HG03039 (cell line): ENCODE results near the gene C21orf91.
A peak's percentile ranks its signal among the peaks of the same experiment; 100 is the strongest.

Source experiments
- ATAC-seq: cut with Tn5 transposase; IDR thresholded peaks from one replicate; pipeline ENCODE4 v1.9.1; 2021; ENCODE audit warnings: mild to moderate bottlenecking, moderate library complexity; ENCODE audit not compliant: unreplicated experiment

The C21orf91 gene

DNA sequence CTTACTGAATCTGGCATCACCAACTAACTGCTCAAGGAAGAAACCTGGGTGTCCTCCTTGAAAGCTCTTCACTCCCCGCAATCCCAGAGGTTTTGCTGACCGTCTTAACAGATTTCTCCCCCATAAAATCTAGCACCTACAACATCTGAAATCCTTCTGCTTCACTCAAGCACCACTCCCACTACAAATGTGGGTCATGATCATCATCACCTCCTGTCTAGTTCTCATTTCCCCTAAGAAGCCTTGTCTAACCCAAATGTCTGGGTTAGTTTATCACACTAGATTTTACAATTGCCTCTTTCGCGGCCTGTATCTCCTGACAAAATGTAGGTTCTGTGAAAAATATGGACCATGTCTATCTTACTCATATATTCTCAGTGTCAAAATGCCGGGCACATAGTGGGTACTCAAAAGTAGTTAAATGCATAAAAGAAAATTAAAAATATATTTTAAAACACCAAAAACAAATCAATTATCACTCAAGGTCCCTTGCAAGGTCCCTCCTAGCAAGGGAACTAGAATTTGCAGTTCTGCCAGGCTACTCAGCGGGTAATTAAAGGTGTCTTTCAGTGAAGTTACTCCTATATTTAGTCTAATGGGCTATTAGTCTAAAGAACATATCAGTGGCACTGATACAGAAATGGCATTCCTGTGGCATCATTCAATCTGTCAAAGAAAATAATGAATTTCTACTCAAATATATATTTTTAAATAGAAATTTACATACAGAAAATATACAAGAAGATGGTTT is 19.6 kb downstream of the C21orf91 start:
- no peak for ATAC-seq

DNA sequence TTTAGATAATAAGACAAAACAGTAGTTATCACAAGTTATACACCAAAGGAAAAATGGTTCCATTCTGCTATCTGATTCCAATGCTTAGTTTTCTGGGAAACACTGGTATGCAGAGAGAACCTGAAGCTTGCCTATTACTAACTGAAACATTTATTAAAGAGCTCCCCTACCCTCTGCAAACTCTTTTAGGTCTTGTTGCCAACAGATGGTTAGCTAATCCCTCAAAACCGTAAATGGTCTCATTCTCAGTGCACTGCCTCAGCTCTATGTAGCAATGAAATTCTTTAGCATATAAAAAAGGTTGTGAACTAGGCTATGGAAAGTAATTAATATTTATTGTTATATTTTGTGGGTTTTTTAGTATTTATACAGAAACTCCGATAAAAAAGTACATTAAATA is 20.4 kb downstream of the C21orf91 start:
- no peak for ATAC-seq

GRCh38 chr21:17797967-17798366 is 21.2 kb downstream of the C21orf91 start:
- no peak for ATAC-seq

DNA sequence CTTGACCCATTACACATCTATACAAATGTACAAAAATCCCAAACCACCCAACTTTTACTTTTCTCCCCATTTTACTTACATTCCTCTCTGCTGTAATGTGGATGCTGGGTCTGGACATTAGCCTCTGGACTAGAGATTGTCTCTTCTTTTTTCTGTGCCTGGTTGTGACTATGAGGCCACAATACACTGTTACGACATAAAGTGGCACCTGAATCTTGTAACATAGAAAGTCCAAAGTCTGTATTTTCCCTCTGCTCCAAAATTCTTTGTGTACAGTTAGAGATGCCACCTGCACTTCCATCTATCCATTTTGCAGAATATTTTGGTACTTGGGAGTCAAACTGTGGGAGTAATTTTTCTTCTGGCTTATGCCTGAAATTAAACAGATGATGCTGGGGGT is 22.7 kb downstream of the C21orf91 start:
- ATAC-seq, result no peak

- ATAC-seq, result no peak
Measured at GRCh38 chr21:17796037-17796403, 23.1 kb downstream of the C21orf91 start.

DNA sequence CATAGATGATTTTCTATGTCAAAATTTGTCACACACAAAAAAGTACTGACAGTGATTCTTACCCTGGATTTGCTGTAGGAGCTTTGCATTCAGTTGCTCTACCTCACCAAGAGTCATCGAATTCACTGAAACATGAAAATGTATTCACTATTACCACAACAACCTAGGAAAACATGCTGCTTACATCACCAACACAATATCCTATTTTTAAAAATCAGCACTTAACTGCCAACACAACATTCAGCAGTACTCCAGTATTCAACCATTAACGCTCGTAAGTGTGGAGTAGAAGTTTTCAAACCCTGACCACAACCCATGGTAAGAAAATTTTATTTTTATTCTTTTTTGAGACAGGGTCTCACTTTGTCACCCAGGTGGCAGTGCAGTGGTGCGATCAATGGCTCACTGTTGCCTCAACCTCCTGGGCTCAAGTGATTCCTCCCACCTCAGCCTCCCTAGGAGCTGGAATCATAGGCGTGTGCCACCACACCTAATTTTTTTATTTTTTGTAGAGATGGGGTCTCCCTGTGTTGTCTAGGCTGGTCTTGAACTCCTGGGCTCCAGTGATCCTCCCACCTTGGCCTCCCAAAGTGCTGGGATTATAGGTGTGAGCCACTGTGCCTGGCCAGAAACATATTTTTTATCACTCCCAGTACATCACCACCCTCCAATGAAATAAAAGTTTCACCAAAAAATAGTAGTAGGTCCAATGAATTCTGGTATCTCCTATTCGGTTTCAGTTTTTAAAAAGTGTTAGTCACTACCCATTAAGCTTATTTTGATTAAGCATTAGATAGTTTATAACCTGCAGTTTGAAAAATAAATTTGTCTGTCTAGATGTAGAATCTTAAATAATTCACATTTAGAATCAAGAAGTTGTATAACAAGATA is 23.8 kb downstream of the C21orf91 start:
- no peak for ATAC-seq

- no peak for ATAC-seq
Measured at GRCh38 chr21:17794518-17795145, 24.5 kb downstream of the C21orf91 start.

DNA sequence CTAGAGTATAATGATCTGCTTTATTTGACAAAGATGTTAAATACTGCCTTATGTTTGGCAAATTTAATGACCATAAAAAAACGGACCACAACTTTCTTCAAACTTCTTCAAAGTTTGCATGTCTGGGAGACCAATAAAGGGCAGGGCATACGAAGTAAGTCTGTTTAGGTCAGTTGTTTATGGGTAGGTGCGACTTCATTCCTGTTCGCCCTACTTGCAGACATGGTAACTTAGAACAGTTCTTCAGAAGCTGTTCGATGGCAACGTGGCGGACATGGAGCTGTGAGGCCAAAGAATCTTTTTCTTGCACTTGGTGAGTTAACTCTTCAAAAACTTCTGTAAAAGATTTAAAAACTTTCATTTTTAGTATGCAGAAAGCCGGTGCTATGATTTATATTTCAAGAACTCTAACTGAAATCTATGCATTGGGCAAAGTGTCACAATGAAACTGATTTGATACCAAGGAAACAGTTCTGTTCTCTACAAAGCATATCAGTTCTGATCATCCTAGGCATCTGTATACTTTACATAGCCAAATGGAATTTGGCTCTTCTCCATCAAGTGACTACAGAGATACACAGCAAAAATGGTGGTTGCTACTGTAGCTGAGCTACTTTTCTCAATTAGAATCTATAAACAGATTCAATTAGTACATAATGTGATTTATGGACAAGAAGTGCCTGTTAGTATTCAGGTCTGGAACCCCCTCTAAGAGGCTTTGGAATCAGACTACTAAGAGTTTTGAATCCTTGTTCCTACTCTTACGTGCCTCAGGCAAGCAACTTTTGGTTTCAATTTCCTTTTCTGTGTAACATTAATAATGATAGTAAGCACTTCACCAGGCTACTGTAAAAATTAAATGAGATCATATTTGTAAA is 25.7 kb downstream of the C21orf91 start:
- ATAC-seq, result peak; percentile 59

- no peak for ATAC-seq
Measured at GRCh38 chr21:17789656-17790055, 29.5 kb downstream of the C21orf91 start.

DNA sequence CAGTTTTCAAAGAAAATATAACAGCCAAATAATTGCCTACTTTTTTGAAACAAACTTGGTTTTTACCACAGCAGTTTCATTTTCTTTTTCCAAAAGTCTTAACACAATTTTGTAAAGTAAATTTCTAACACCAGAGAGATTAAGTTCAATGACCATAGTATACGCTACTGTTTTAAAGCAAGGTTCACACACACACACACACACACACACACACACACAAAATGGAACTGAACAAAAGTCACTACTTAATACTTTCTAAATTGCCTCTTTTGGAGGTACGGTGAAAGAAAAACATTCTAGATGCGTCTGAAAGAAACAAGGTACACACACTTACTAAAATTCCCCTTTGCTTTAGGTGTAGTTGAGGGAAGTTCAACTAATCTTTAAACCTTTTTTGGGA is 30.1 kb downstream of the C21orf91 start:
- no peak for ATAC-seq

DNA sequence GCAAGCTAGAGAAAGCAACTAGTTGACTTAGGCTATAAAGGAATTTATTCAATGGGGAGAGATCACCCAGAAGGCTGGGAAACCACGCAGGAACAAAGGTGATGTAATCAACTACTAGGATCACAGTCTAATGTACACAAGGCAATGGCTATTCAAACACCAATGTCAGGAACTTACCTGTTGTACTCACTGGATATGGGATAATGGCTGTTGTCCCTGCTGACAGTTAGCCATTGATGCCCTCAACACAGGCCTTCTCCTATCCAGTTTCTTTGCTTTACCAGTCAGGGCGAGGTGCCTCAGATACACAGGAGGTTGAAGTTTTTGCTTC is 32.3 kb downstream of the C21orf91 start:
- ATAC-seq, result no peak

GRCh38 chr21:17786071-17786850 is 32.9 kb downstream of the C21orf91 start:
- no peak for ATAC-seq

- ATAC-seq, result no peak
Measured at GRCh38 chr21:17785403-17785788, 33.8 kb downstream of the C21orf91 start.

- peak; percentile 61 for ATAC-seq
Measured at GRCh38 chr21:17784604-17785402, 34.4 kb downstream of the C21orf91 start.

DNA sequence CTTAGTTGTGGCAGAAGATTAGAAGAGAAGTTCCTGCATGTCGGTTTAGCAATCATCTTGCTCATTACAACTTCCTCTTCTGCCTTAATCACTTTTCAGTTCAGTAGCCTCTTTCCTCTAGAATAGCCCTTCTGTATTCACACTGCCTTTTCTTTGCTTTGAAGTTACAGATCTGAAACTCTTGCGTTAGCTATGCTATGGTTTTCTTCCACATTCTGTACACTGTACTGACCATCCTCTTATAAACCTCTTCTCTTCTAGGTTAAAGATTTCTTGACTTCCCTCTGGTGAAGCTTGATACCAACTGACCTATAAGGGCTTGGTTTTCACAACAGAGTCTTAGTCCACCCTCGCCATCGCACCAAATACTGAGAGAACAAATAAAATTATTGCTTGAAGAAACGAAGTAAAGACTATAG is 35.0 kb downstream of the C21orf91 start:
- peak; percentile 31 for ATAC-seq

- peak; percentile 17 for ATAC-seq
Measured at GRCh38 chr21:17783481-17784179, 35.5 kb downstream of the C21orf91 start.

- ATAC-seq, result no peak
Measured at GRCh38 chr21:17783003-17783402, 36.2 kb downstream of the C21orf91 start.

GRCh38 chr21:17782051-17782450 is 37.1 kb downstream of the C21orf91 start:
- no peak for ATAC-seq

GRCh38 chr21:17781524-17781923 is 37.6 kb downstream of the C21orf91 start:
- ATAC-seq, result no peak
